Superior temporal gyrus (tissue), 1 donor: ENCODE measurements around the gene GSG1L2.

Source experiments
- DNase-seq: peaks from one replicate; pipeline ENCODE4 v3.0.0-alpha.2; 2016; ENCODE audit errors: extremely low spot score

The GSG1L2 gene

DNA sequence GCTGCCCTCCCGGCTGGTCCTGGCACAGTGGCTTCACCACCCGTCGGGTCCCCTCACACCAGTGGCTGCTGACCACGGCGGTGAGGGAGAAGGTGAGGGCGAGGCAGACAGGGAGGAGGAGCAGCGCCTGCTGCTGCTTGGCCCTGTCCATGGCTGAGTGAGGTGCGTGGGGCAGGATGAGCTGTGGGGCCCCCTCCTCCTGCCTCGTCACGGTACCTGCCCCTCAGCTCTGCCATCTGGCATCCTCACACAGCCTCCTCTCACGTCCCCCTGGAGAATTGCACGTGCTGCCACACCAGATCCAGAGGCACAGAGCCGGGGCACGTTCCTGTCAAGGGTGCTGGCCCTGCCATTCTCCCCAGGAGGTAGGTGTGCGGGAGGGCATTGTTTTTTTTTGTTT is at the start of gene GSG1L2:
TSS of gene GSG1L2 (minus strand) at position 159 of the 400 bp plus-strand sequence. CDS start at position 151, 8 bp downstream.
- no peak for DNase-seq

GRCh38 chr17:9868552-9868951 is 46.7 kb upstream of the GSG1L2 start:
- DNase-seq: no peak

GRCh38 chr17:9865586-9865985 is 43.7 kb upstream of the GSG1L2 start:
- no peak for DNase-seq

DNA sequence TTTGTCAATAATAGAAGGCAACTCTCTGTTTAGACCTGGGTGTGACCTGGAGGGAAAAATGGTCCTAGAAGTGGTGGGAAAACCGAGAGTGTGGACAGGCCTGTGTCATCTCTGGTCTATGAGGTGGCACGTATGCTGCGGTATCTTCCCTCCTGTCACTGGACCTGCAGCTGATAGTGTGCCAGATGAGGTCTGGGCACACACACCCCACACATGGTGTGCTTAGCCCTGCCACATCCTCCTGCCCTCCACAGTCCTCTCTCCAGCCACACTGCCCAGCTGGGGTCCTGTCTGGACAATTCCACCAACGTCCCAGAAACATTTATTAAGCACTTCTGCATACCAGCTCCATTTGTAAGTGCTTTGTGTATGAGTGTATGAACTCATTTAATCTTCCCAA is 41.1 kb upstream of the GSG1L2 start:
- DNase-seq: no peak

- DNase-seq: no peak
Observed at GRCh38 chr17:9862220-9862619, 40.3 kb upstream of the GSG1L2 start.

GRCh38 chr17:9860851-9861250 is 39.0 kb upstream of the GSG1L2 start:
- no peak for DNase-seq

DNA sequence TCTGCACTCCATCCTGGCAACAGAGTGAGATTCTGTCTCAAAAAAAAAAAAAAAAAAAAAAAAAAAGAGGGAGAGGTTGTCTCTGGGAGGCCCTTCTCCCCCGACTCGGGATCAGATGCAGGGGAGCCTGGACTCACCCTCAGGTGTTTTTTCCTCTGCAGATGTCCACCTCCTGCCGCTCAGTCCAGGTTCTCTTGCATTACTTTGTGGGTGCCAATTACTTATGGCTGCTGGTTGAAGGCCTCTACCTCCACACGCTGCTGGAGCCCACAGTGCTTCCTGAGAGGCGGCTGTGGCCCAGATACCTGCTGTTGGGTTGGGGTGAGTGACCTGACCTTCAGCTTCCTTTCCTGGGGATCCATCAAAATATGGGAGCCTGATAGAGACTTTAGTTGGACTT is 37.9 kb upstream of the GSG1L2 start:
- no peak for DNase-seq

DNA sequence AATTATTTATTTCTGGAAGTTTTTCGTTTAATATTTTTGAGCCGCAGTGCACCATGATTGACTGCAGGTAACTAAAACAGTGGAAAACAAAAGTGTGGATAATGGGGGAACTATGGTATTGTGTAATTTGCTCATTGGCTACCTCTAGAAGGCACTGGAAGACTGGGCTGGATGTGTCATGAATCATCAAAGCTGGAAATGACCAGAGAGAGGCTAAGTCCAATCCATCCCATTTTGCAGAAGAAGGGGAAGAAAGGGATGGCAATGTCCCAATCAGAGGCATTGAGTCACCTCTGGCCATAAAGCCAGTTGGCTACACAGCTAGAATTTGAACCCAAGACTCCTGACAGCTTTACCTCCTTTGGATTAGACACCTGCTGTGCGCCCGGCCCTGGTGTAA is 33.2 kb upstream of the GSG1L2 start:
- DNase-seq: no peak

- no peak for DNase-seq
Observed at GRCh38 chr17:9854255-9854654, 32.4 kb upstream of the GSG1L2 start.

- no peak for DNase-seq
Observed at GRCh38 chr17:9850151-9850550, 28.3 kb upstream of the GSG1L2 start.

DNA sequence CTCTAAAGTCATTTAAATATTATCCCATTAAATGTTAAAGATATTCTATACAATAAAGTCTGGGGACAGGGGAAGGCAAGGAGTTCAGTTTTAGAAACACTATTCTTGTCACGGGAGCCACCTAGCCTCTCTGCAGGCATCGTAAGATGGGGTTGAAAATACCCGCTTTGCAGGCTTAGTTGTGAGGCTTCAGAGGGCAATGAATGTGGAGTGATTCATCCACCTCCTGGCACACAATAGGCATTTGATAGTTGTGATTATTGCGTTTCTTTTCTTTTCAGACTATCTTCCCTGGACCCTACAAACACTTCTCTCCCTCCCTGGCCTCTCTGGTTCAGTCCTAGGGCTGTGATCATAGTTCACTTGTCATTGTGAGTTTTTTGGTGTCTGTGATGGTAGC is 23.4 kb upstream of the GSG1L2 start:
- DNase-seq: no peak

GRCh38 chr17:9844153-9844552 is 22.3 kb upstream of the GSG1L2 start:
- DNase-seq: no peak

DNA sequence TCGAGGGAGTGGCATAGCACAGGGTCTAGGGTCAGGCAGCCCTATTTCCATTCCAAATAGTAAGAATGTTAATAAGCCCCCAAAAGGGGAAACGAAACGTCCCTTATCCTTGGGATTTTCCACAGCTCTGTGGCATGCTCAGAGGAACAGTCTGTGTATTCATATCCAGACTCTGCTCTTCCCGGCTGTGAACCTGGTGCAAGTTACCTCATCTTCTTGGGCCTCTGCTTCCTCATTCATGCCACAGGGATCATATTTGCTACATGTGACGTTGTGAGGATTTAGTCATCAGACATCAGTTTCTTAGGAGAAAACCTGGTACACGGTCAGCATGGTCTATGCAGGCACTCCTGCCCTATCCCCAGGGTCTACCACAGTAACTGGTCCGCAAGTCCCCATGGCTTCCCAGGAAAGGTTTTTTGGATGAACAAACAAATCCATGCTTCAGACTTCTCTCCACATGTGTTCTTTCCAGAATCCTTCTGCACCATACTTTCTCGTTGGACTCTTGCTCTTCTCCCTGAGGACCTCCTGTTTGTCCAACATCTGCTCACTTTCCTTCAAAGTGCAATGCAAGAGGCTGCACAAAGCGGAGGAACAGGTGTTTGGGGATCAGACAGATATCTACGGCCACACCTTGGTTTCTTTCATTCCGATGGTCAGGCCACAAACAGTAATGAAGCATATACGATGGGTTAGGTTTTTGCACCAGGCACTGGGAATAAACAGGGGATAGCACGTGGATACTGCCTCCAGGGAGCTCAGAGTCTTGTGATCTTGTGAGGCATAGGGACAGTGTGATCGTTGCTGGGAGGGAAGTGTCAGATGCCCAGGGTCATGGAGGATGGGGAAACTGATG is 21.5 kb upstream of the GSG1L2 start:
- no peak for DNase-seq

- no peak for DNase-seq
Observed at GRCh38 chr17:9842057-9842758, 20.3 kb upstream of the GSG1L2 start.

GRCh38 chr17:9839433-9839832 is 17.6 kb upstream of the GSG1L2 start:
- no peak for DNase-seq

DNA sequence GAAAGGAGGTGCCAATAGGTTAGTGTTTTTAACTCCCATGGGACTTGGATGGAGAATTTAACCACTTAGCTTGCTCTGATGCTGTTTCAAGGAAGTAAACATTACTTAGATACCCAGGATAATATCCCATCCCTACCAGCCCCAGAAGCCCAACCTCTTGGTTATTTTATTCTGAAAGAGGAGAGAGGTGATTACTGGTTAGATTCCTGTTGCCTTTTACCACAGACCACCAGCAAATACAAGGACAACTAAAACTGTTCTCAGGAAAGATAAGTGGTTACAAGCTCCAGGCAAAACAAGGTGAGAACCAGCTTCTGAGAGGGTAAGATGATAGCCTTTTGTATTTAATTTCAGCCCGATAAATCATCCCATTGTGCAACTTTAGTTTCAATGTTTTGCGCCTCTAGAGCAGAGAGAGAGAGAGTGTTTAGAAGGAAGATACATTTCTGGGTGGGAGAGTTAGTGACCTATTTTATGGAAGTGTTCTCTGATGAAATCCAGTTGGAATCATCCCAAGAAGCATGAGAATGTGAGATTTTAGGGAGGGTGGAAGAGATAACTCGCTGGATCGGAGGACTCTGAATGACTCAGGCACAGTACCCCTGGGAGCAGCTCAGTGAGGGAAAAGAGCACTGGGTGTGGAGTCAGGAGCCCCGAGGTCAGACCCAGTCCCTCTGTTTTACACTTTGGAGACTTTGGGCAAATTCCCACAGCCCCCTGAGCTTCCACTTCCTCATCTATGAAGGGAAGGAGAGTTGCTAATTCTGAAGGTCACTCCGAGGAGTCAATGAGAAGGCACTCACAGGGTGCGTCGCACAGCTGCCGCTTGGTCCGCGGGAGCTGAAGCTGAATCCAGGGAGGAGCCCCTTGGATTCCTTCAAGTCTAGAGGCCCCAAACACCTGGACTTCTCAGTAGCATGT is 15.9 kb upstream of the GSG1L2 start:
- peak; percentile 33 for DNase-seq

DNA sequence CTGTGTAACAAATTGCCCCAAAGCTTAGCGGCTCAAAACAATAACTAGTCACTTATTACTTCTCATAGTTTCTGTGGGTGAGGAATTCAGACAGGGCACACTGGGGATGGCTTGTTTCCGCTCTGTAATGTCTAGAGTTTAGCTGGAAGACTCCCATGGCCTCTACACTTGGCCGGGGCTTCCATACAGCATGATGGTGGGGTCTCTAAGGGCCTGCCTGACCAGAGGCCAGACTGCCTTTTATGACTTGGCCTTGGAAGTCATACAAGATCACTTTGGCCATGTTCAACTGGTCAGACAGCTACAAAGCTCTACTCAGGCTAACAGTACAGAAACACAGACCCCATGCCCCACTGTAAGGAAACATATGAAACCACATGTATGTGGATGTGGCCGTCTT is 12.0 kb upstream of the GSG1L2 start:
- DNase-seq: no peak

DNA sequence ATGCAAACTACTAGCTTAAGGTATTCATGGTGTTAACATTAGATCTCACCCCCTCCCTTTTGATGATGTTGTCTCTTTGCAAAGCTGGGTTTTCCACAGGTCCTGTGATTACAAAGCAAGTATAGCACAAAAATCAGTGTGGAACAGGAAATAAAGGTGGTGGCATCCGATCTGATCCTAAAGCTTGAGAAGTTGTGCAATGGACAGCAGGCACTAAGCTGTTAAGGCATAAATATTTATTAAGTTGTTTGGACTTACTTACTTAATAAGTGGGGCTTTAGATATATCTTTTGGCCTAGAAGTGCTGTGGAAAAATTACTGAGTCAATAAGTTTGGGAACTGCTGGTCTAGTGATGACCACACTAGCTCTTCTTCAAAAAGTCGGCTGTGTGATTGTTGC is 8.8 kb upstream of the GSG1L2 start:
- DNase-seq: no peak

DNA sequence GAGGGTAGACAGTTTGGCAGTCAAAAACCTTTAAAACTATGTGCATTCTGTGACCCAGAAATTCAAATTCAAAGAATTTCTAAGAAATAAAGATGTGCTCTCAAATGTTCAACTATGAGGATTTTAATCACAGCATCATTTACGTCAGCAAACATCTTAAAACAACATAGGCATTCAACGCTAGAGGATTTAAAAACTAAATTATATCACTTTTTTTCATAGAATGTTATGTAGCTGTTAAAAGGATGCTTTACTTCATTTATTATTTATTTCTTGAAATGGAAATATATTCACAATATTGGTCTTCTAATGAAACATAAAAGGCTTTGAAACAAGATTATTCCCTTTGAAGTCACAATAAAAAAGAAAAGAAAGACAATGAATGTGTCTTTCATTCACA is 7.5 kb upstream of the GSG1L2 start:
- DNase-seq: no peak

- DNase-seq: no peak
Observed at GRCh38 chr17:9828296-9829295, 6.7 kb upstream of the GSG1L2 start.

GRCh38 chr17:9825641-9826150 is 3.8 kb upstream of the GSG1L2 start, which contains the start of gene GLP2R:
TSS of gene GLP2R (plus strand) at chr17:9825924. CDS start at chr17:9826064, 140 bp downstream.
- no peak for DNase-seq
